LNCAP (cell line): ENCODE results near the gene AOAH.

ENCODE experiments used
- CTCF ChIP-seq: fragments of 450-650 bp; IDR thresholded peaks from 2 replicates; pipeline ENCODE4 v1.5.1; 2017; ENCODE audit warnings: mild to moderate bottlenecking

AOAH gene

GRCh38 chr7:36599645-36600313, 124.5 kb downstream of the AOAH start:
- TF ChIP-seq CTCF, result no peak

GRCh38 chr7:36598054-36598674, 126.1 kb downstream of the AOAH start:
- no peak for TF ChIP-seq CTCF

GRCh38 chr7:36597090-36597773, 127.1 kb downstream of the AOAH start:
- no peak for TF ChIP-seq CTCF

- TF ChIP-seq CTCF, result no peak
Measured at GRCh38 chr7:36594445-36594844, 129.8 kb downstream of the AOAH start.

GRCh38 chr7:36591636-36592035, 132.7 kb downstream of the AOAH start:
- no peak for TF ChIP-seq CTCF

GRCh38 chr7:36589391-36589790, 134.9 kb downstream of the AOAH start:
- TF ChIP-seq CTCF, result no peak

- no peak for TF ChIP-seq CTCF
Measured at GRCh38 chr7:36583318-36583717, 141.0 kb downstream of the AOAH start.
